CD14-positive monocyte (primary cell): ENCODE data around the gene TMIGD1. TPM values are rescaled to one million over a fixed set of nuclear protein-coding genes. Genes with fewer than 3 reads are reported as not detected.
A peak's percentile ranks its signal among the peaks of the same experiment; 100 is the strongest.

ENCODE experiments used
- DNase-seq, 3 donors: peaks; one replicate each; pipeline ENCODE4 v3.0.0-alpha.2; 2011 to 2022
- H2AFZ ChIP-seq: 2 replicates; pipeline ENCODE4 v1.6.0; 2012; ENCODE audit warnings: mild to moderate bottlenecking, low read depth, low read length, inconsistent platforms; ENCODE audit not compliant: insufficient read depth, poor library complexity, severe bottlenecking
- H3K27ac ChIP-seq, 2 donors: 1 replicate in 1 of 2; 2 replicates in 1 of 2; pipeline ENCODE4 v1.5.1; 2012 to 2013; ENCODE audit warnings: low read length in 2 of 2, control low read depth in 1 of 2, inconsistent platforms in 1 of 2, low read depth in 1 of 2, mild to moderate bottlenecking in 1 of 2
- H3K27me3 ChIP-seq, 2 donors: one replicate each; pipeline versions ENCODE4 v1.6.0 to v1.6.1; 2011 to 2013; ENCODE audit warnings: low read length in 2 of 2; ENCODE audit not compliant: control insufficient read depth in 2 of 2, insufficient read depth in 2 of 2
- H3K36me3 ChIP-seq, 2 donors: replicated peaks in 1 of 2; 1 replicate in 1 of 2; 2 replicates in 1 of 2; pipeline versions ENCODE4 v1.5.1 to v1.6.1; 2012 to 2013; ENCODE audit warnings: low read length in 2 of 2, control low read depth in 1 of 2, inconsistent platforms in 1 of 2, mild to moderate bottlenecking in 1 of 2; ENCODE audit not compliant: insufficient read depth in 2 of 2, control insufficient read depth in 1 of 2
- H3K4me1 ChIP-seq, 2 donors: 1 replicate in 1 of 2; 2 replicates in 1 of 2; pipeline versions ENCODE4 v1.5.1 to v1.6.1; 2012 to 2013; ENCODE audit warnings: low read length in 2 of 2, control low read depth in 1 of 2, inconsistent platforms in 1 of 2, mild to moderate bottlenecking in 1 of 2, moderate library complexity in 1 of 2; ENCODE audit not compliant: insufficient read depth in 2 of 2, control insufficient read depth in 1 of 2
- H3K4me2 ChIP-seq: replicated peaks from 2 replicates; pipeline ENCODE3; 2012; ENCODE audit warnings: low read length, moderate library complexity, mild to moderate bottlenecking; ENCODE audit not compliant: poor library complexity, severe bottlenecking; ENCODE audit errors: extremely low read depth
- H3K4me3 ChIP-seq, 3 experiments: fragments of 200-600 bp in 1 of 3; sonication (generic) in 1 of 3; replicated peaks in 1 of 3; 1 replicate in 2 of 3; 2 replicates in 1 of 3; pipeline ENCODE4 v1.5.1; 2011 to 2013; ENCODE audit warnings: low read length in 3 of 3, mild to moderate bottlenecking in 3 of 3, control low read depth in 2 of 3, low read depth in 2 of 3, inconsistent platforms in 1 of 3, moderate library complexity in 1 of 3
- H3K79me2 ChIP-seq: 2 replicates; pipeline ENCODE4 v1.6.0; 2012; ENCODE audit warnings: mild to moderate bottlenecking, control low read depth, inconsistent platforms, low read length, moderate library complexity; ENCODE audit not compliant: insufficient read depth
- H3K9ac ChIP-seq: 2 replicates; pipeline ENCODE4 v1.6.0; 2017; ENCODE audit warnings: low read length, mild to moderate bottlenecking; ENCODE audit not compliant: insufficient read depth, poor library complexity, severe bottlenecking
- H3K9me3 ChIP-seq, 2 donors: replicated peaks in 1 of 2; 1 replicate in 1 of 2; 2 replicates in 1 of 2; pipeline versions ENCODE4 v1.5.1 to v1.6.1; 2012 to 2013; ENCODE audit warnings: low read length in 2 of 2, control low read depth in 1 of 2; ENCODE audit not compliant: control insufficient read depth in 1 of 2, insufficient read depth in 1 of 2
- H4K20me1 ChIP-seq: 2 replicates; pipeline ENCODE4 v1.6.0; 2012; ENCODE audit warnings: mild to moderate bottlenecking, low read length, control low read depth, moderate library complexity; ENCODE audit not compliant: insufficient read depth
- H3K27ac Mint-ChIP-seq, 7 donors: one replicate each; pipeline ENCODE4 v1.8.0; 2020; ENCODE audit warnings: mild to moderate bottlenecking in 7 of 7, mixed read lengths in 7 of 7, moderate library complexity in 6 of 7, inconsistent platforms in 2 of 7
- H3K27me3 Mint-ChIP-seq, 3 donors: one replicate each; pipeline ENCODE4 v1.8.0; 2021 to 2022; ENCODE audit warnings: low read depth in 3 of 3, mild to moderate bottlenecking in 3 of 3, mixed read lengths in 3 of 3, moderate library complexity in 3 of 3, inconsistent platforms in 1 of 3
- H3K36me3 Mint-ChIP-seq, 2 donors: one replicate each; pipeline ENCODE4 v1.8.0; 2020; ENCODE audit warnings: mixed read lengths in 2 of 2, inconsistent platforms in 1 of 2, mild to moderate bottlenecking in 1 of 2
- H3K4me1 Mint-ChIP-seq: one replicate; pipeline ENCODE4 v1.8.0; 2020; ENCODE audit warnings: mild to moderate bottlenecking, mixed read lengths
- H3K4me3 Mint-ChIP-seq, 2 donors: one replicate each; pipeline ENCODE4 v1.8.0; 2020; ENCODE audit warnings: mild to moderate bottlenecking in 2 of 2, mixed read lengths in 2 of 2, moderate library complexity in 1 of 2
- H3K9me3 Mint-ChIP-seq, 7 donors: one replicate each; pipeline ENCODE4 v1.8.0; 2020 to 2022; ENCODE audit warnings: mixed read lengths in 7 of 7, mild to moderate bottlenecking in 6 of 7, moderate library complexity in 6 of 7, inconsistent platforms in 2 of 7
- WGBS: methylation state at CpG from one replicate; pipeline ENCODE4 v1.1.5; 2013; ENCODE audit warnings: missing lambda C conversion rate; ENCODE audit not compliant: insufficient coverage; 5-methylcytosine and 5-hydroxymethylcytosine counted together
- intact Hi-C, 2 donors: fragments of 100-400 bp; cut with micrococcal nuclease; formaldehyde crosslinking; loops; one replicate each; pipeline versions ENCODE4 v1.15.0 to v1.15.1; 2023
- polyA plus RNA-seq, 3 donors: library from polyadenylated mRNA; depleted of rRNA in 1 of 3; unstranded in 2 of 3; stranded (reverse) in 1 of 3; fragments of 300-500 nt in 2 of 3; fragments of >200 nt in 1 of 3; fragmentation: Illumina TruSeq in 2 of 3; gene quantifications; 1 replicate in 2 of 3; 2 replicates in 1 of 3; pipeline ENCODE4 v1.2.3, GENCODE V29; 2012 to 2021
- TF ChIP-seq, protein P1 (sequence below): fragments of 200-600 bp; IDR thresholded peaks from one replicate; pipeline ENCODE4 v1.8.0; 2022; ENCODE audit warnings: antibody characterized with exemption, mild to moderate bottlenecking

The TMIGD1 gene
- polyA plus RNA-seq, 3 donors = not detected

GRCh38 chr17:30346221-30346795, 12.5 kb upstream of the TMIGD1 start:
- no CpG with 5 or more reads among the region's 3 CpGs for WGBS
- Mint-ChIP-seq H3K36me3 (no peaks in the 10 kb centered on the region), H3K4me3 (no peak overlapping the region), H3K9me3 (peaks cover 0 to 2% (median 0%) of the 10 kb centered on the region in 7 donors), H3K4me1 (peaks cover 48% of the 10 kb centered on the region), H3K27ac (peak overlapping the region; percentile 75 to 94 (median 85)), H3K27me3 (no peaks in the 10 kb centered on the region)
- DNase-seq = no peak
- Histone ChIP-seq H4K20me1 (no peaks in the 10 kb centered on the region), H3K4me2 (no peak overlapping the region), H3K27ac (peak overlapping the region in 1 of 2 donors; percentile 80), H3K79me2 (no peaks in the 10 kb centered on the region), H3K4me3 (no peak overlapping the region), H3K4me1 (peaks cover 47 to 55% of the 10 kb centered on the region in 2 donors), H3K9ac (no peak overlapping the region), H2AFZ (no peak overlapping the region), H3K36me3 (no peaks in the 10 kb centered on the region), H3K27me3 (no peaks in the 10 kb centered on the region), H3K9me3 (no peaks in the 10 kb centered on the region)
- intact Hi-C loops = no loop called here
- TF ChIP-seq, protein P1, sequence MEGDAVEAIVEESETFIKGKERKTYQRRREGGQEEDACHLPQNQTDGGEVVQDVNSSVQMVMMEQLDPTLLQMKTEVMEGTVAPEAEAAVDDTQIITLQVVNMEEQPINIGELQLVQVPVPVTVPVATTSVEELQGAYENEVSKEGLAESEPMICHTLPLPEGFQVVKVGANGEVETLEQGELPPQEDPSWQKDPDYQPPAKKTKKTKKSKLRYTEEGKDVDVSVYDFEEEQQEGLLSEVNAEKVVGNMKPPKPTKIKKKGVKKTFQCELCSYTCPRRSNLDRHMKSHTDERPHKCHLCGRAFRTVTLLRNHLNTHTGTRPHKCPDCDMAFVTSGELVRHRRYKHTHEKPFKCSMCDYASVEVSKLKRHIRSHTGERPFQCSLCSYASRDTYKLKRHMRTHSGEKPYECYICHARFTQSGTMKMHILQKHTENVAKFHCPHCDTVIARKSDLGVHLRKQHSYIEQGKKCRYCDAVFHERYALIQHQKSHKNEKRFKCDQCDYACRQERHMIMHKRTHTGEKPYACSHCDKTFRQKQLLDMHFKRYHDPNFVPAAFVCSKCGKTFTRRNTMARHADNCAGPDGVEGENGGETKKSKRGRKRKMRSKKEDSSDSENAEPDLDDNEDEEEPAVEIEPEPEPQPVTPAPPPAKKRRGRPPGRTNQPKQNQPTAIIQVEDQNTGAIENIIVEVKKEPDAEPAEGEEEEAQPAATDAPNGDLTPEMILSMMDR = no peak

DNA sequence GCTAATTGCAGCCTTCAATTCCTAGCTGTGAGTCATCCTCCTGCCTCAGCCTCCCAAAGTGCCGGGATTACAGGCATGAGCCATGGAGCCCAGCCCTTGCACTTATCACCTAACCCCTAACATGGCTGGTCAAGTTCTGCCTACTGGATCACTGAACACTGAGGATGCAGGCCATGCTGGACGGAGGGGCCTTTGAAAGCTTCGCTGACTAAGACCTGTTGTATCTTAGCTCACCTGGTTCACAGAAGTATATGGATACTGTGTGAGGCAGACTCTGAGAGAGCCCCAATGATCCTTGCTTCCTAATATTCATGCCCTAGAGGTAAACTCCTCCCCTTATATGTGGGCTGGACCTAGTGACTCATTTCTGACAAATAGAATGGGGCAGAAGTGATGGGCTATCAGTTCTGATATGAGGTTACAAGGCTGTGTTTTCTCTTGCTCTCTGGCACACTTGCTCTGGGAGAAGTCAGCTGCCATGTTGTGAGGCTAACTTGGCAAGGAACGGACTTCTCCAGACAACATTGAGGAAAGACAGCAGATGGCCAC, 11.7 kb upstream of the TMIGD1 start:
- Histone ChIP-seq H3K79me2 (no peaks in the 10 kb centered on the region), H4K20me1 (no peaks in the 10 kb centered on the region), H3K4me3 (peak overlapping the region in 1 of 3 experiments; percentile 52), H3K4me1 (peaks cover 41 to 54% of the 10 kb centered on the region in 2 donors), H2AFZ (no peak overlapping the region), H3K36me3 (no peaks in the 10 kb centered on the region), H3K27ac (peak overlapping the region; percentile 73 to 80), H3K9ac (no peak overlapping the region), H3K4me2 (peak overlapping the region; percentile 66), H3K9me3 (no peaks in the 10 kb centered on the region), H3K27me3 (no peaks in the 10 kb centered on the region)
- intact Hi-C loops = loop anchor here in 1 of 2 donors (2.0 kb wide), 1 partner anchor 17 kb away; no protein-coding TSS in a partner anchor
- Mint-ChIP-seq H3K36me3 (no peaks in the 10 kb centered on the region), H3K9me3 (no peaks in the 10 kb centered on the region), H3K27me3 (no peaks in the 10 kb centered on the region), H3K4me1 (peaks cover 48% of the 10 kb centered on the region), H3K27ac (peak overlapping the region; percentile 75 to 94 (median 88)), H3K4me3 (no peak overlapping the region)
- 70% methylated on average over 2 of the region's 4 CpGs for WGBS
- TF ChIP-seq, protein P1 = no peak
- DNase-seq = peak in 2 of 3 donors; percentile 39 to 63
